Measurements from ENCODE around the gene PTCSC3.

DNA sequence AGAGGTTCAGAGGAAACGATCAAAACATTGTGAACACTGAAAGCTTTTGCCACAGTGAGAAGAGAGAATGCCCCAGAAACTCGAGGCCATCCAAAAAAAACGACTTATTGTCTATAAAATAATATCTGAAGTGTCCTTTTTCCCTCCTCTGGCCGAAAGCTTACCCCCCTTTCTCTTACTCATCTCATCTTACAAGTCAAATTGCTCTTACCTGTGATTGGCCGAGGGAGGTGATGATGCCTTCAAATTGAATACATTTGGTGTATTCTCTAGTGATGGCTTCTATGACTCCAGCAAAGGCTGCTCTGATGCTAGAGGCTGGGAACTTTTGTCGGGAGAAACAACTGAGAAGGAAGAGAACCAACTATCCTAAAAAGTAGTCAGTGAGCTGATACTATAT, 90.7 kb downstream of the PTCSC3 start:
- no peak for TF ChIP-seq NR3C1 (IDR thresholded peaks at IDR 0.05)
- TF ChIP-seq POLR2A (IDR thresholded peaks at IDR 0.05; ENCODE audit: low read length): no peak
- TF ChIP-seq, protein P1, sequence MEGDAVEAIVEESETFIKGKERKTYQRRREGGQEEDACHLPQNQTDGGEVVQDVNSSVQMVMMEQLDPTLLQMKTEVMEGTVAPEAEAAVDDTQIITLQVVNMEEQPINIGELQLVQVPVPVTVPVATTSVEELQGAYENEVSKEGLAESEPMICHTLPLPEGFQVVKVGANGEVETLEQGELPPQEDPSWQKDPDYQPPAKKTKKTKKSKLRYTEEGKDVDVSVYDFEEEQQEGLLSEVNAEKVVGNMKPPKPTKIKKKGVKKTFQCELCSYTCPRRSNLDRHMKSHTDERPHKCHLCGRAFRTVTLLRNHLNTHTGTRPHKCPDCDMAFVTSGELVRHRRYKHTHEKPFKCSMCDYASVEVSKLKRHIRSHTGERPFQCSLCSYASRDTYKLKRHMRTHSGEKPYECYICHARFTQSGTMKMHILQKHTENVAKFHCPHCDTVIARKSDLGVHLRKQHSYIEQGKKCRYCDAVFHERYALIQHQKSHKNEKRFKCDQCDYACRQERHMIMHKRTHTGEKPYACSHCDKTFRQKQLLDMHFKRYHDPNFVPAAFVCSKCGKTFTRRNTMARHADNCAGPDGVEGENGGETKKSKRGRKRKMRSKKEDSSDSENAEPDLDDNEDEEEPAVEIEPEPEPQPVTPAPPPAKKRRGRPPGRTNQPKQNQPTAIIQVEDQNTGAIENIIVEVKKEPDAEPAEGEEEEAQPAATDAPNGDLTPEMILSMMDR (IDR thresholded peaks at IDR 0.05): no peak
- TF ChIP-seq BHLHE40 (IDR thresholded peaks at IDR 0.05; ENCODE audit: low read depth, low read length): no peak
- no peak for TF ChIP-seq NFE2L2 (conservative IDR thresholded peaks at IDR 0.05; ENCODE audit: low read length)
- TF ChIP-seq POLR2AphosphoS2 (conservative IDR thresholded peaks at IDR 0.05; ENCODE audit: low read length): no peak
- TF ChIP-seq ESRRA (IDR thresholded peaks at IDR 0.05; ENCODE audit: borderline replicate concordance, low read length): no peak
- no peak for TF ChIP-seq EP300 (IDR thresholded peaks at IDR 0.05)
- no peak for TF ChIP-seq CHD4 (IDR thresholded peaks at IDR 0.05; ENCODE audit: borderline replicate concordance)
- no peak for TF ChIP-seq JUN (IDR thresholded peaks at IDR 0.05)
- no peak for TF ChIP-seq ZFP36 (IDR thresholded peaks at IDR 0.05; ENCODE audit: borderline replicate concordance, partially characterized antibody)
